Measurements from ENCODE around the gene DUOX2. TPM values are rescaled to one million over a fixed set of nuclear protein-coding genes. Genes with fewer than 3 reads are reported as not detected.

The DUOX2 gene
- 0.03 to 0.13 TPM (median 0.06 TPM) in 5 replicates for total RNA-seq (2022; extraction: Qiagen RNA extraction)

DNA sequence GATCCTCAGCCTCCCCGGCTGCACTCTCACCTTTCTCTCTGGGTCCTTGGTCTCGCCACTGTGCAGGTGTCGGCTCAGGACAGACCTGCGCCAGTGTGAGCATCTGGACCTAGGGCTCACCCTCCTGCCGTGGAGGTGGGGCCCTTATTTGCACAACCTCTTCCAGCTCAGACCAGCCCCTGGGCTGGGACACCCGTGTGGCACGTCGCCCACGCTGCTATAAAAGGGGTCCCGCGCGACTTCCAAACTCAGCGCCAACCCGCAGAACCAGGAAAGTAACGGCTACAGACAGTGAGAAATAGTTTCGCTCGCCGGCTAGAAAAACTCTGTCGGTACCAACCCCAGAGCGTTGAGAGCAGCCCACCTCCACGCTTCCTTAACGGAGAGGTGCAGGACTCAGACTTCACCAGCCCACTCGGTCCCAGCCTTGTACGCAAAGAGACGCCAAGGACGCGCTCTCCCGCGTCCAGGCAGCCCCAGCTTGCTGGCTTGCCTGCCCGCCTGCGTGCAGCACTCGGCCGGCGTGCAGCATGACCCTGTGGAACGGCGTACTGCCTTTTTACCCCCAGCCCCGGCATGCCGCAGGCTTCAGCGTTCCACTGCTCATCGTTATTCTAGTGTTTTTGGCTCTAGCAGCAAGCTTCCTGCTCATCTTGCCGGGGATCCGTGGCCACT is at the start of gene DUOX2, which contains the start of gene DUOXA2:
Gene DUOX2 (minus strand): TSS at position 97 of the 675 bp plus-strand sequence. CDS start 761 bp downstream, outside the sequence.
Gene DUOXA2 (plus strand): TSS at position 251 of the 675 bp plus-strand sequence. CDS start 280 bp downstream, at position 531.

DNA sequence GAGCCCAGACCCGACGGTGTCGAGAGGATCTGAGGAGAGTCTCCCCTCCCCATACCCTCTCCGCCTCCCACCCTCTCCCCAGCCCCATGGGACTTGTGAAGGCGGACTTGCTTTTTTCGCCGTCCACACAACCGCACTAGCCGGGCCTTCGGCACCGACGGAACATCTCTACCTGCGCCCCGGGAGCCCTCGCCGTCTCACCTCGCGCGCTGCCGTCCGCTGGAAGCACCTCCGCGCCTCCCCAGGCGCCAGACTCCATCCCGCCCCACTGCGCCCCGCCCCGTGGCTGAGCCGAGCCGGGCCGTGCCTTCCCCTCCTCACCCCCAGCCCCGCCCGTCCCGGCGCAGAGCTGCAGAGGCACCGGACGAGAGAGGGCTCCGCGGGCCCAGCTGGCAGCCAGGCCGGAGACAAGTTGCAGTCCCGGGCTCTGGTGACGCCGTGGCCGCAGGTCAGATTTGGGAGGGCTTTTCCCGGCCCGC is 15.7 kb upstream of the DUOX2 start, which contains the start of the genes DUOX1 and DUOXA1:
Gene DUOX1 (plus strand): TSS at position 344 of the 479 bp plus-strand sequence. CDS start 1,973 bp downstream, outside the sequence.
Gene DUOXA1 (minus strand): TSS at position 229 of the 479 bp plus-strand sequence. CDS start 6,865 bp downstream, outside the sequence.

Other genes starting within 250 kb of the DUOX2 start
- gene TERB2, start 157.5 kb downstream of the DUOX2 start, total RNA-seq (2022; extraction: Qiagen RNA extraction), result not detected in 5 replicates
- 31.0 to 36.2 TPM (median 35.1 TPM) in 5 replicates for gene SORD, start 91.0 kb downstream of the DUOX2 start, total RNA-seq (2022; extraction: Qiagen RNA extraction)
- gene DUOXA2, start 154 bp upstream of the DUOX2 start, total RNA-seq (2022; extraction: Qiagen RNA extraction), result not detected in 5 replicates
- gene DUOXA1, start 15.7 kb upstream of the DUOX2 start, total RNA-seq (2022; extraction: Qiagen RNA extraction), result 0.08 to 0.17 TPM (median 0.12 TPM) in 5 replicates
- not detected in 5 replicates for gene DUOX1, start 15.8 kb upstream of the DUOX2 start, total RNA-seq (2022; extraction: Qiagen RNA extraction)
- gene SHF, start 73.8 kb upstream of the DUOX2 start, total RNA-seq (2022; extraction: Qiagen RNA extraction), result 0.66 to 0.80 TPM (median 0.74 TPM) in 5 replicates
- gene SLC28A2, start 138.1 kb upstream of the DUOX2 start, total RNA-seq (2022; extraction: Qiagen RNA extraction), result not detected in 5 replicates